Caco-2 (cell line): ENCODE measurements around the gene HS1BP3. TPM values are rescaled to one million over a fixed set of nuclear protein-coding genes. Genes with fewer than 3 reads are reported as not detected.
A peak's percentile ranks its signal among the peaks of the same experiment; 100 is the strongest.

Experiments used
- BruUV-seq: library from RNA; stranded (reverse); fragments of 400-500 nt; replicated peaks from 2 replicates; lab custom pipeline; 2021; lab: Mats Ljungman, UMichigan
- CTCF ChIA-PET: fragments of 300-600 bp; sonication (Branson Sonifier 250); formaldehyde crosslinking; loops from one replicate; lab custom pipeline; 2022; ENCODE audit warnings: antibody characterized with exemption; lab: Charles Lee
- POLR2A ChIA-PET: fragments of 300-600 bp; sonication (Branson Sonifier 250); formaldehyde crosslinking; loops from one replicate; lab custom pipeline; 2022; ENCODE audit warnings: antibody characterized with exemption; lab: Charles Lee
- DNase-seq, 2 experiments: peaks; one replicate each; pipeline versions ENCODE4 v3.0.0 to v3.0.0-alpha.2; 2020 to 2022
- H3K27me3 ChIP-seq: replicated peaks from 2 replicates; pipeline ENCODE4 v1.6.0; 2011; ENCODE audit warnings: low read length; ENCODE audit not compliant: control insufficient read depth, insufficient read depth
- H3K36me3 ChIP-seq: 2 replicates; pipeline ENCODE4 v1.5.1; 2011; ENCODE audit warnings: low read length; ENCODE audit not compliant: control insufficient read depth, insufficient read depth
- H3K4me1 ChIP-seq: fragments of 250-450 bp; sonication (Bioruptor Pico); 2 replicates; pipeline ENCODE4 v1.5.1; 2020; ENCODE audit warnings: mild to moderate bottlenecking
- H3K4me3 ChIP-seq: 2 replicates; pipeline ENCODE4 v1.5.1; 2011; ENCODE audit warnings: low read depth, mild to moderate bottlenecking, control low read depth, low read length
- H3K9me3 ChIP-seq: fragments of 250-450 bp; sonication (Bioruptor Pico); 2 replicates; pipeline ENCODE4 v1.5.1; 2020; ENCODE audit warnings: mild to moderate bottlenecking, moderate library complexity
- H3K27ac Mint-ChIP-seq: one replicate; pipeline ENCODE4 v1.8.0; 2022; ENCODE audit warnings: mixed read lengths; ENCODE audit not compliant: unreplicated experiment
- H3K27me3 Mint-ChIP-seq: one replicate; pipeline ENCODE4 v1.8.0; 2022; ENCODE audit warnings: mixed read lengths; ENCODE audit not compliant: insufficient read depth, unreplicated experiment
- H3K36me3 Mint-ChIP-seq: one replicate; pipeline ENCODE4 v1.8.0; 2022; ENCODE audit warnings: mild to moderate bottlenecking, mixed read lengths; ENCODE audit not compliant: insufficient read depth, unreplicated experiment
- H3K4me1 Mint-ChIP-seq: one replicate; pipeline ENCODE4 v1.8.0; 2022; ENCODE audit warnings: low read depth, mixed read lengths; ENCODE audit not compliant: unreplicated experiment
- H3K4me3 Mint-ChIP-seq: one replicate; pipeline ENCODE4 v1.8.0; 2022; ENCODE audit warnings: mild to moderate bottlenecking, moderate library complexity, mixed read lengths; ENCODE audit not compliant: unreplicated experiment
- H3K9me3 Mint-ChIP-seq: one replicate; pipeline ENCODE4 v1.8.0; 2022; ENCODE audit warnings: mixed read lengths; ENCODE audit not compliant: unreplicated experiment
- intact Hi-C: fragments of 100-400 bp; cut with micrococcal nuclease; formaldehyde crosslinking; loops from one replicate; pipeline ENCODE4 v1.10.0; 2022; ENCODE audit not compliant: unreplicated experiment
- total RNA-seq: library from RNA; stranded (reverse); gene quantifications from 2 replicates; pipeline ENCODE4 v1.2.3, GENCODE V29; 2022
- TF ChIP-seq, protein P1 (sequence below), 2 experiments: fragments of 200-600 bp in 1 of 2; IDR thresholded peaks; 1 replicate in 1 of 2; 2 replicates in 1 of 2; pipeline versions ENCODE4 v1.5.1 to v1.8.0; 2011 to 2022; ENCODE audit warnings: antibody characterized with exemption in 1 of 2, control low read depth in 1 of 2, inconsistent platforms in 1 of 2, low read depth in 1 of 2, low read length in 1 of 2, mild to moderate bottlenecking in 1 of 2, moderate library complexity in 1 of 2; ENCODE audit not compliant: insufficient read depth in 1 of 2, severe bottlenecking in 1 of 2, unreplicated experiment in 1 of 2

Gene HS1BP3
- total RNA-seq, 1 experiment from 2014 or later: 31.1 TPM

DNA sequence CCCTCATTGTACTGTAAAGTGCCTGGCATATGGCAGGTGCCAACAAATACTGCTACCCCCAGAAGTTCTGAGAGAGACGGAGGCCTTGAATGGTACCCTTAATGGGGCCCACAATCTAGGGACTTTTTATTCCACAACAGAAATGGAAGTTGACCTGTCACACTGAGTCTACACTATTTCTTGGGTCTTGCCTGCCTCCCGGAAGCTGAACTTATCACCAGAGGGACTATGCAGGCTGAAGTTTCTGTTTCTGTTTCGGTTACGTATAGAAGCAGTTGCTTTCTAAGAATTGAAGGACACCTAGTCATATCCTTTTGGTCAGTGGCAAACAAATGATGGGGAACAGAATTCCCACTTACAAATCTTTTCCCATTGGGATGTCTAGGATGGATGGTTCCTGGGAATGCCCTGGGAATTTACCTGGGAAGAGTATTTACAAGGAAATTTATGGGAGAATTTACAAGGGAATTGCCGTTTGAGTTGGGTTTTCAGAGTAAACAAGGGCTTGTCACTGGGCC, 74.2 kb downstream of the HS1BP3 start:
- no peaks in the 10 kb centered on the region for H3K9me3 Mint-ChIP-seq
- ChIA-PET POLR2A (interaction anchor here (1.2 kb wide), 1 partner anchor 130 kb away, joined by 8 read pairs; the partner anchor contains the start of gene RHOB), CTCF (no interaction called here)
- H3K4me1 Mint-ChIP-seq: peaks cover 25% of the 10 kb centered on the region
- Histone ChIP-seq H3K36me3 (no peaks in the 10 kb centered on the region), H3K4me1 (peaks cover 30% of the 10 kb centered on the region), H3K4me3 (no peak overlapping the region), H3K27me3 (no peaks in the 10 kb centered on the region), H3K9me3 (no peaks in the 10 kb centered on the region)
- no peaks in the 10 kb centered on the region for H3K27me3 Mint-ChIP-seq
- TF ChIP-seq, protein P1, sequence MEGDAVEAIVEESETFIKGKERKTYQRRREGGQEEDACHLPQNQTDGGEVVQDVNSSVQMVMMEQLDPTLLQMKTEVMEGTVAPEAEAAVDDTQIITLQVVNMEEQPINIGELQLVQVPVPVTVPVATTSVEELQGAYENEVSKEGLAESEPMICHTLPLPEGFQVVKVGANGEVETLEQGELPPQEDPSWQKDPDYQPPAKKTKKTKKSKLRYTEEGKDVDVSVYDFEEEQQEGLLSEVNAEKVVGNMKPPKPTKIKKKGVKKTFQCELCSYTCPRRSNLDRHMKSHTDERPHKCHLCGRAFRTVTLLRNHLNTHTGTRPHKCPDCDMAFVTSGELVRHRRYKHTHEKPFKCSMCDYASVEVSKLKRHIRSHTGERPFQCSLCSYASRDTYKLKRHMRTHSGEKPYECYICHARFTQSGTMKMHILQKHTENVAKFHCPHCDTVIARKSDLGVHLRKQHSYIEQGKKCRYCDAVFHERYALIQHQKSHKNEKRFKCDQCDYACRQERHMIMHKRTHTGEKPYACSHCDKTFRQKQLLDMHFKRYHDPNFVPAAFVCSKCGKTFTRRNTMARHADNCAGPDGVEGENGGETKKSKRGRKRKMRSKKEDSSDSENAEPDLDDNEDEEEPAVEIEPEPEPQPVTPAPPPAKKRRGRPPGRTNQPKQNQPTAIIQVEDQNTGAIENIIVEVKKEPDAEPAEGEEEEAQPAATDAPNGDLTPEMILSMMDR (IDR thresholded peaks at IDR 0.05; ENCODE audit: insufficient read depth in 1 of 2, low read depth in 1 of 2, low read length in 1 of 2, severe bottlenecking in 1 of 2, unreplicated experiment in 1 of 2): no peak
- no peak overlapping the region for H3K4me3 Mint-ChIP-seq
- DNase-seq: no peak
- H3K27ac Mint-ChIP-seq: peak overlapping the region; percentile 63
- BruUV-seq: no TSS peak
- intact Hi-C loops: no loop called here
- no peaks in the 10 kb centered on the region for H3K36me3 Mint-ChIP-seq

DNA sequence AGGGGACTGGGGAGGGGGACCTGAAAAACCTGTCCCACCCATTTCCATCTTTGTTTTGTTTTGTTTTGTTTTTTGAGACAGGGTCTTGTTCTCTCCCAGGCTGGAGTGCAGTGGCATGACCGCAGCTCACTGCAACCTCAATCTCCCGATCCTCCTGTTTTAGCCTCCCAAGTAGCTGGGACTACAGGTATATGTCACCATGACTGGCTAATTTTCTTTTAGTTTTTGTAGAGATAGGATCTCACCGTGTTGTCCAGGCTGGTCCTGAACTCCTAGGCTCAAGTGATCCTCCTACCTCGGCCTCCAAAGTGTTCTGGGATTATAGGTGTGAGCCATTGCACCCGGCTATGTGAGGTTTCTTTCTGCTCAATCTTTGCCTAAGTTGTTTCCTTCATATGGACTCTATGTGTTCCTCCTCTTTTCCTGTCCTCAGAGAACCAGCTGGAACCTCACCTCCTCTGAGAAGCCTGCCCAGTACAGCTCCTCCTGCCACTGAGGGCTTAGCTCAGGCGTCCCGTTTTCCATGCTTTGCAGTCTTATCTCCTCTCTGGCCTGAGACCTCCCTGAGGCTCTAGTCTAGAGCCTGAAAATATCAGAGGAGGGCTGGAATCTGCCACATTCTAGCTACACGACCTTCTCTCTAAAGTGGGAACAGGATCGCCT, 74.8 kb downstream of the HS1BP3 start:
- Mint-ChIP-seq H3K36me3 (no peaks in the 10 kb centered on the region), H3K4me1 (peaks cover 24% of the 10 kb centered on the region), H3K27ac (peak overlapping the region; percentile 63), H3K4me3 (no peak overlapping the region), H3K9me3 (no peaks in the 10 kb centered on the region), H3K27me3 (no peaks in the 10 kb centered on the region)
- Histone ChIP-seq H3K4me3 (no peak overlapping the region), H3K9me3 (no peaks in the 10 kb centered on the region), H3K27me3 (no peaks in the 10 kb centered on the region), H3K4me1 (peaks cover 26% of the 10 kb centered on the region), H3K36me3 (no peaks in the 10 kb centered on the region)
- no peak for DNase-seq
- POLR2A ChIA-PET: no interaction called here
- TF ChIP-seq, protein P1 (IDR thresholded peaks at IDR 0.05; ENCODE audit: insufficient read depth in 1 of 2, low read depth in 1 of 2, low read length in 1 of 2, severe bottlenecking in 1 of 2, unreplicated experiment in 1 of 2): no peak
- CTCF ChIA-PET: no interaction called here
- no TSS peak for BruUV-seq
- intact Hi-C loops: no loop called here

DNA sequence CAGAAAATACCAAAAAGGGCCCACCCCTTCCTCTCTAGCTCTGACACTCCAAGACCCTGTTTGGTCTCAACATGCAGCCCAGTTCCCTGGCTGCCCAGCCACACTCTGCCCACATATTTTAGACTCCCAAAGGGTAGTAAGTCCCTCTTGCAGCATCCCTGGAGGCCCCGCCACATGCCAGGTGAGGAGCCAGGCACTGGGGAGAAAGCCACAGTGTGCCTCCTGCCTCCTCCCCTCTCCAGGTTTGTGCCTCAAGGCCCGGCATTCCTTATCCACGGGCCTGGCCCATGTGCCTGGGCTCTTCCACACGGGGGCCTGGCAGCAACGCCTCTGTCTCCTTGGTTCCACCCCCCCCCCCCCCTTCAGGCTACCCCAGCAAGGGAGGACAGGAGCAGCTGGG, 75.5 kb downstream of the HS1BP3 start:
- no peaks in the 10 kb centered on the region for H3K9me3 ChIP-seq
- CTCF ChIA-PET: no interaction called here
- peak overlapping the region; percentile 63 for H3K27ac Mint-ChIP-seq
- TF ChIP-seq, protein P1 (IDR thresholded peaks at IDR 0.05; ENCODE audit: insufficient read depth in 1 of 2, low read depth in 1 of 2, low read length in 1 of 2, severe bottlenecking in 1 of 2, unreplicated experiment in 1 of 2): no peak
- no peaks in the 10 kb centered on the region for H3K27me3 Mint-ChIP-seq
- no peaks in the 10 kb centered on the region for H3K9me3 Mint-ChIP-seq
- H3K36me3 ChIP-seq: no peaks in the 10 kb centered on the region
- peaks cover 21% of the 10 kb centered on the region for H3K4me1 ChIP-seq
- peaks cover 24% of the 10 kb centered on the region for H3K4me1 Mint-ChIP-seq
- intact Hi-C loops: no loop called here
- no TSS peak for BruUV-seq
- DNase-seq: no peak
- H3K36me3 Mint-ChIP-seq: no peaks in the 10 kb centered on the region
- H3K4me3 ChIP-seq: no peak overlapping the region
- POLR2A ChIA-PET: interaction anchor here (0.7 kb wide), 1 partner anchor 128 kb away, joined by 3 read pairs; the partner anchor contains the start of gene RHOB
- H3K4me3 Mint-ChIP-seq: no peak overlapping the region
- no peaks in the 10 kb centered on the region for H3K27me3 ChIP-seq
